ENCODE measurements around the gene PBRM1. TPM values are rescaled to one million over a fixed set of nuclear protein-coding genes. Genes with fewer than 3 reads are reported as not detected.

PBRM1 gene
- total and polyA plus RNA-seq, 7 donors = 8.4 to 94.2 (median 82.8) TPM

DNA sequence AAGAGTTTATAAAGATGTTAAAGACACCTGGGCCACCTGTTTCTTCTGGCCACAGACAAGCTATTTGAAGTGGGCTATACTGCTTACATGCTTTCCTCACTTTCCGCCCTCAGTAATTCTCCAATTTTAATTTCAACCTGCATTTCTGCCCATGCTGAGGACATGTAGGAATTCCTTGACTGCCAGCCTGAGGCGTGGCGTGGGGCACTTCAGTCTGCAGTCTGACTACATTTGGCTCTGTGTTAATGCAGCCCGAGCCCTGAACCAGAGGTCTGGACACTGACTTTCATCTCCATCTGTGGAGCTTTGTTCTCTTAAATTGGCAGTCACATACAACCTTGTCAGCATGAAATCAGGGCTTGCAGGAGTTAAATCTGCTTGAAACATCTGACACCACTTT, 140.8 kb downstream of the PBRM1 start:
- intact Hi-C loops (cut with DNase I) = no loop called here
- Histone ChIP-seq H3K36me3 (peaks cover 0 to 71% (median 12%) of the 10 kb centered on the region in 4 donors), H3K27ac (no peak overlapping the region), H3K4me3 (no peak overlapping the region), H3K4me1 (peaks cover 0 to under 1% (median 0%) of the 10 kb centered on the region in 4 donors), H3K27me3 (no peaks in the 10 kb centered on the region), H3K9me3 (no peaks in the 10 kb centered on the region)
- no peak for DNase-seq
- 74 to 85% methylated on average over 4 of the region's 4 CpGs for WGBS, 2 donors
- TF ChIP-seq, protein P1, sequence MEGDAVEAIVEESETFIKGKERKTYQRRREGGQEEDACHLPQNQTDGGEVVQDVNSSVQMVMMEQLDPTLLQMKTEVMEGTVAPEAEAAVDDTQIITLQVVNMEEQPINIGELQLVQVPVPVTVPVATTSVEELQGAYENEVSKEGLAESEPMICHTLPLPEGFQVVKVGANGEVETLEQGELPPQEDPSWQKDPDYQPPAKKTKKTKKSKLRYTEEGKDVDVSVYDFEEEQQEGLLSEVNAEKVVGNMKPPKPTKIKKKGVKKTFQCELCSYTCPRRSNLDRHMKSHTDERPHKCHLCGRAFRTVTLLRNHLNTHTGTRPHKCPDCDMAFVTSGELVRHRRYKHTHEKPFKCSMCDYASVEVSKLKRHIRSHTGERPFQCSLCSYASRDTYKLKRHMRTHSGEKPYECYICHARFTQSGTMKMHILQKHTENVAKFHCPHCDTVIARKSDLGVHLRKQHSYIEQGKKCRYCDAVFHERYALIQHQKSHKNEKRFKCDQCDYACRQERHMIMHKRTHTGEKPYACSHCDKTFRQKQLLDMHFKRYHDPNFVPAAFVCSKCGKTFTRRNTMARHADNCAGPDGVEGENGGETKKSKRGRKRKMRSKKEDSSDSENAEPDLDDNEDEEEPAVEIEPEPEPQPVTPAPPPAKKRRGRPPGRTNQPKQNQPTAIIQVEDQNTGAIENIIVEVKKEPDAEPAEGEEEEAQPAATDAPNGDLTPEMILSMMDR (IDR thresholded peaks at IDR 0.05) = no peak
- TF ChIP-seq POLR2AphosphoS5 (IDR thresholded peaks at IDR 0.05) = no peak
- no peak for TF ChIP-seq POLR2A (IDR thresholded peaks at IDR 0.05)
- no peak for TF ChIP-seq EP300 (IDR thresholded peaks at IDR 0.05)

DNA sequence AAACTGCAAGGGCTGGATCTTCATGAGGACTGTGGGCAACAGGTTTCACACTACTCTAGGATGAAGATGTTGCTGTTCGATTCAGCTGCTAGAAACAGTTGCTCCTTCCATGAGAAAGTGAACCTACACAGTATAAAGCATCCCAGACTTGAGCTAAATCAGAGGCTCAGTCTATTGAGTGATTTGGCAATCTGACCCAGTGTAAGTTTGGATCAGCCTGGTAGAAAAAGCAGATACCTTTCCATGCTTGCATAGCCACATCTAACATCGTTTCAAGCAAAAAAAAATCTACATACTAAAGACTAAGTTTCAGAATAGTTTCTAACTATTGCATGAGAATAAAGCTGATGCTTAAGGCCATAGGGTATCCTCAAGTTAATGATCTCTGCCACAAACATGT, 144.7 kb downstream of the PBRM1 start:
- no peak overlapping the region for H3K4me3 ChIP-seq
- WGBS, 2 donors = 84 to 94% methylated on average over 2 of the region's 2 CpGs
- peaks cover 0 to 33% (median 0%) of the 10 kb centered on the region in 4 donors for H3K36me3 ChIP-seq
- H3K4me1 ChIP-seq = peaks cover 0 to 33% (median 23%) of the 10 kb centered on the region in 4 donors
- TF ChIP-seq POLR2A (IDR thresholded peaks at IDR 0.05) (no peak), EP300 (IDR thresholded peaks at IDR 0.05) (no peak), POLR2AphosphoS5 (IDR thresholded peaks at IDR 0.05) (no peak)
- TF ChIP-seq, protein P1 (IDR thresholded peaks at IDR 0.05) = no peak
- DNase-seq = no peak
- intact Hi-C loops (cut with DNase I) = no loop called here
- no peak overlapping the region for H3K27ac ChIP-seq
- H3K27me3 ChIP-seq = no peaks in the 10 kb centered on the region
- no peaks in the 10 kb centered on the region for H3K9me3 ChIP-seq

DNA sequence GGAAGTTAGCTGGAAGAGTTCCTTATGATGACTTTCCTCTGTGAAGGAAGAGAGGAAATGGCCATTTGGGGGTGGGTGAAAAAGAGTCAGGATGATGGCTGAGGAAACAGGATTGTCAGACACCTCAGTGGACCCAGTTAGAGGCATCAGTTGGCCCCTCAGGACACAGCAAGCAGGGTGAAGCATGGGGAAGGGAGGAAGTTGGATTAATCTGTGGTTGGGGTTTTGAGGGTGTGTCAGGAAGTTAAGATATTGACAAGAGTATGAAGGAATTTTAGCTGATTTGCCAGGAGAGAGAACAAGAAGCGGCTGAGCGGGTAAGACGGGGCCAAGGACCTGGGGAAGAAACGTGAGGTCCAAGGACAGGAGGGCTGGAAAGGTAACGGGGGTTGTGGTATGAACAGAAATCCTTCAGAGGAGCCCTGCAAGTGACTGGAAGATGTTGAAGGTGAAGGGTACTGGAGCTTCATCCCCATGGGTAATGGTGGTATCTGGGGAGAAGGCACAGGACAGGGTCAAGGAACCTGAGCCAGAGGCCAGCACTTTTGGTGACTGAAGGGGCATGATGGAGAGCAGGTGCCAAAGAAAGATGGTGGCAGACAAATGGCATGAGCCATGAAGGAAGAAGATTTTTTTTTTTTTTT, 146.6 kb downstream of the PBRM1 start:
- H3K4me1 ChIP-seq = peaks cover 0 to 52% (median 41%) of the 10 kb centered on the region in 4 donors
- H3K36me3 ChIP-seq = peaks cover 0 to 23% (median 0%) of the 10 kb centered on the region in 4 donors
- H3K9me3 ChIP-seq = no peaks in the 10 kb centered on the region
- intact Hi-C loops (cut with DNase I) = loop anchor here (5.0 kb wide), 2 partner anchors 67 to 168 kb away; partner anchors contain the start of genes GLT8D1 and SPCS1
- no peak overlapping the region for H3K27ac ChIP-seq
- WGBS, 2 donors = 88 to 94% methylated on average over 5 of the region's 5 CpGs
- H3K27me3 ChIP-seq = no peaks in the 10 kb centered on the region
- DNase-seq = no peak
- no peak overlapping the region for H3K4me3 ChIP-seq
- TF ChIP-seq EP300 (IDR thresholded peaks at IDR 0.05) (no peak), POLR2A (IDR thresholded peaks at IDR 0.05) (no peak), POLR2AphosphoS5 (IDR thresholded peaks at IDR 0.05) (no peak)
- TF ChIP-seq, protein P1 (IDR thresholded peaks at IDR 0.05) = no peak

DNA sequence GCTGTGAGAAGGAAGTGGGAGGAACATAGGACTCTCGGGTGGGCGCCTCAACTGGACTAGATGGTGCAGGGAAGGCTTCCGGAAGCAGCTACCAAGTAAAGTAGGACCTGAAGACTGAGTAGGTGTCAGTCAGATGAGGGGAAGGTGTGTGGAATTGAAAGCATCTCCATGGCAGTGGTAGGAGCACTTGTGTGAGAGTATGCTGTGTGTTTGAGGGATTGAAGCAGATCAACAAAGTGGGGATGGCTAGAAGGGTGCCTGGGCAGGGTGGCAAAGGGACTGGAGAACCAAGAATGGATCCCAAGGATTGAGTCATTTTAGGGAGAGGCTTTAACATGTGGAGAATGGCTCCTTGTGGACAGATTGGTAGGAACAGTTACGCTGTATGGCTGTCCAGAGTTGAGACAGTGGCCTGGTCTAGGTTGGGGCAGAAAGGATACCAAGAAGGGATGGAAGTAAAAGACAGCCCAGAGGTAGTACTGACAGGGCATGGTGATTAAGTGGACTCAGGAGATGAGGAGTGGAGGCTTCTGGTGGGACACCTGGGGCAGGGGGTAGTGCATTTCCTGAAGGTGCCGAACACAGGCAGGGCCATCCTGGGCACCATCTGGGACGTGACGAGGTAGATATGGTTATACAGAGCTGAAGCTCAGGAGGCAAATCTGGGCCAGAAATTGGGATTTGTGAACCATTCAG, 147.8 kb downstream of the PBRM1 start:
- H3K9me3 ChIP-seq = no peaks in the 10 kb centered on the region
- H3K36me3 ChIP-seq = peaks cover 0 to 18% (median 0%) of the 10 kb centered on the region in 4 donors
- H3K4me3 ChIP-seq = peak overlapping the region; percentile 57 to 84 (median 71)
- H3K27me3 ChIP-seq = no peaks in the 10 kb centered on the region
- peaks cover 0 to 60% (median 48%) of the 10 kb centered on the region in 4 donors for H3K4me1 ChIP-seq
- 74 to 79% methylated on average over 7 of the region's 7 CpGs for WGBS, 2 donors
- TF ChIP-seq POLR2AphosphoS5 (IDR thresholded peaks at IDR 0.05) = no peak
- TF ChIP-seq EP300 (IDR thresholded peaks at IDR 0.05) = no peak
- TF ChIP-seq POLR2A (IDR thresholded peaks at IDR 0.05) = no peak
- TF ChIP-seq, protein P1 (IDR thresholded peaks at IDR 0.05) = no peak
- H3K27ac ChIP-seq = peak overlapping the region; percentile 85 to 93 (median 88)
- intact Hi-C loops (cut with DNase I) = loop anchor here (5.0 kb wide), 2 partner anchors 66 to 169 kb away; partner anchors contain the start of genes GLT8D1 and SPCS1
- no peak for DNase-seq
